Peyer's patch (tissue), 4 donors: Measurements from ENCODE around the gene RNLS.

Experiments
- POLR2A ChIP-seq, 2 donors: fragments of 450-650 bp; IDR thresholded peaks; one replicate each; pipeline ENCODE4 v1.5.1; 2017; ENCODE audit warnings: antibody characterized with exemption in 2 of 2, mild to moderate bottlenecking in 2 of 2, moderate library complexity in 2 of 2
- TF ChIP-seq, protein P1 (sequence below), 6 experiments: fragments of 450-650 bp in 4 of 6; fragments of 200-600 bp in 2 of 6; sonication (generic) in 1 of 6; IDR thresholded peaks; one replicate each; pipeline ENCODE4 v1.5.1; 2017 to 2019; ENCODE audit warnings: antibody characterized with exemption in 6 of 6, mild to moderate bottlenecking in 3 of 6, moderate library complexity in 1 of 6

DNA sequence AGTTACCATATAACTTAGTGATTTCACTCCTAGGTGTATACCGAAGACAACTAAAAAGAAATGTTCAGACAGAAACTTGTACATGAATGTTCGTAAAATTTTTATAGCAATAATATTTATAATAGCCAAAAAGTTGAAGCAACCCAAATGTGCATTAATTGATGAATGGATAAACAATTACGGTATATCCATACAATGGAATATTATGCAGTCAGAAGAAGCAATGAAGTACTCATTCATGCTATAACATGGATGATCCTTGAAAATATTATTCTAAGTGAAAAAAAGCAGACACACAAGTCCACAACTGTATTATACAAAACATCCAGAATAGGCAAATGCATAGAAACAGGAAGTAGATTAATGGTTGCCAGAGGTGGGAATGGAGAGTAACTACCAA is 183.9 kb downstream of the RNLS start:
- TF ChIP-seq, protein P1, sequence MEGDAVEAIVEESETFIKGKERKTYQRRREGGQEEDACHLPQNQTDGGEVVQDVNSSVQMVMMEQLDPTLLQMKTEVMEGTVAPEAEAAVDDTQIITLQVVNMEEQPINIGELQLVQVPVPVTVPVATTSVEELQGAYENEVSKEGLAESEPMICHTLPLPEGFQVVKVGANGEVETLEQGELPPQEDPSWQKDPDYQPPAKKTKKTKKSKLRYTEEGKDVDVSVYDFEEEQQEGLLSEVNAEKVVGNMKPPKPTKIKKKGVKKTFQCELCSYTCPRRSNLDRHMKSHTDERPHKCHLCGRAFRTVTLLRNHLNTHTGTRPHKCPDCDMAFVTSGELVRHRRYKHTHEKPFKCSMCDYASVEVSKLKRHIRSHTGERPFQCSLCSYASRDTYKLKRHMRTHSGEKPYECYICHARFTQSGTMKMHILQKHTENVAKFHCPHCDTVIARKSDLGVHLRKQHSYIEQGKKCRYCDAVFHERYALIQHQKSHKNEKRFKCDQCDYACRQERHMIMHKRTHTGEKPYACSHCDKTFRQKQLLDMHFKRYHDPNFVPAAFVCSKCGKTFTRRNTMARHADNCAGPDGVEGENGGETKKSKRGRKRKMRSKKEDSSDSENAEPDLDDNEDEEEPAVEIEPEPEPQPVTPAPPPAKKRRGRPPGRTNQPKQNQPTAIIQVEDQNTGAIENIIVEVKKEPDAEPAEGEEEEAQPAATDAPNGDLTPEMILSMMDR (IDR thresholded peaks at IDR 0.05) = no peak
- no peak for TF ChIP-seq POLR2A (IDR thresholded peaks at IDR 0.05)
